ENCODE data around the gene LIPC.

LIPC gene

GRCh38 chr15:58569455-58569854 lies 137.7 kb downstream of the LIPC start:
- H2AFZ ChIP-seq (ENCODE audit: low read depth, low read length): no peak overlapping the region
- no peaks in the 10 kb centered on the region for H3K9me3 ChIP-seq (ENCODE audit: low read length)
- no peak overlapping the region for H3K4me3 ChIP-seq (ENCODE audit: low read length)
- H3K36me3 ChIP-seq (ENCODE audit: insufficient read depth, low read length): no peaks in the 10 kb centered on the region
- peaks cover 2% of the 10 kb centered on the region for H3K4me1 ChIP-seq (ENCODE audit: insufficient read depth, low read length)
- H3K27me3 ChIP-seq (ENCODE audit: insufficient read depth, low read length): no peaks in the 10 kb centered on the region

GRCh38 chr15:58571491-58571890 lies 139.7 kb downstream of the LIPC start:
- no peaks in the 10 kb centered on the region for H3K27me3 ChIP-seq (ENCODE audit: insufficient read depth, low read length)
- no peaks in the 10 kb centered on the region for H3K36me3 ChIP-seq (ENCODE audit: insufficient read depth, low read length)
- no peaks in the 10 kb centered on the region for H3K9me3 ChIP-seq (ENCODE audit: low read length)
- peaks cover 2% of the 10 kb centered on the region for H3K4me1 ChIP-seq (ENCODE audit: insufficient read depth, low read length)
- no peak overlapping the region for H3K4me3 ChIP-seq (ENCODE audit: low read length)
- H2AFZ ChIP-seq (ENCODE audit: low read depth, low read length): no peak overlapping the region

GRCh38 chr15:58572521-58572920 lies 140.7 kb downstream of the LIPC start:
- no peak overlapping the region for H2AFZ ChIP-seq (ENCODE audit: low read depth, low read length)
- no peak overlapping the region for H3K4me3 ChIP-seq (ENCODE audit: low read length)
- no peaks in the 10 kb centered on the region for H3K27me3 ChIP-seq (ENCODE audit: insufficient read depth, low read length)
- H3K36me3 ChIP-seq (ENCODE audit: insufficient read depth, low read length): no peaks in the 10 kb centered on the region
- H3K4me1 ChIP-seq (ENCODE audit: insufficient read depth, low read length): peaks cover 2% of the 10 kb centered on the region
- H3K9me3 ChIP-seq (ENCODE audit: low read length): no peaks in the 10 kb centered on the region

- no peaks in the 10 kb centered on the region for H3K9me3 ChIP-seq (ENCODE audit: low read length)
- H3K4me1 ChIP-seq (ENCODE audit: insufficient read depth, low read length): no peaks in the 10 kb centered on the region
- H2AFZ ChIP-seq (ENCODE audit: low read depth, low read length): no peak overlapping the region
- H3K27me3 ChIP-seq (ENCODE audit: insufficient read depth, low read length): no peaks in the 10 kb centered on the region
- no peak overlapping the region for H3K4me3 ChIP-seq (ENCODE audit: low read length)
- H3K36me3 ChIP-seq (ENCODE audit: insufficient read depth, low read length): no peaks in the 10 kb centered on the region
Measured at GRCh38 chr15:58573270-58573669, 141.5 kb downstream of the LIPC start.

GRCh38 chr15:58574631-58575030 lies 142.8 kb downstream of the LIPC start:
- Histone ChIP-seq H3K27me3 (ENCODE audit: insufficient read depth, low read length) (no peaks in the 10 kb centered on the region), H3K9me3 (ENCODE audit: low read length) (no peaks in the 10 kb centered on the region), H3K4me3 (ENCODE audit: low read length) (no peak overlapping the region), H3K4me1 (ENCODE audit: insufficient read depth, low read length) (no peaks in the 10 kb centered on the region), H2AFZ (ENCODE audit: low read depth, low read length) (no peak overlapping the region), H3K36me3 (ENCODE audit: insufficient read depth, low read length) (no peaks in the 10 kb centered on the region)

GRCh38 chr15:58575045-58575786 lies 143.4 kb downstream of the LIPC start:
- Histone ChIP-seq H3K4me3 (ENCODE audit: low read length) (no peak overlapping the region), H3K27me3 (ENCODE audit: insufficient read depth, low read length) (no peaks in the 10 kb centered on the region), H2AFZ (ENCODE audit: low read depth, low read length) (no peak overlapping the region), H3K4me1 (ENCODE audit: insufficient read depth, low read length) (no peaks in the 10 kb centered on the region), H3K9me3 (ENCODE audit: low read length) (no peaks in the 10 kb centered on the region), H3K36me3 (ENCODE audit: insufficient read depth, low read length) (no peaks in the 10 kb centered on the region)

- H3K9me3 ChIP-seq (ENCODE audit: low read length): no peaks in the 10 kb centered on the region
- no peaks in the 10 kb centered on the region for H3K27me3 ChIP-seq (ENCODE audit: insufficient read depth, low read length)
- no peaks in the 10 kb centered on the region for H3K36me3 ChIP-seq (ENCODE audit: insufficient read depth, low read length)
- H3K4me3 ChIP-seq (ENCODE audit: low read length): no peak overlapping the region
- no peaks in the 10 kb centered on the region for H3K4me1 ChIP-seq (ENCODE audit: insufficient read depth, low read length)
- no peak overlapping the region for H2AFZ ChIP-seq (ENCODE audit: low read depth, low read length)
Measured at GRCh38 chr15:58576657-58577056, 144.9 kb downstream of the LIPC start.

- no peaks in the 10 kb centered on the region for H3K36me3 ChIP-seq (ENCODE audit: insufficient read depth, low read length)
- no peak overlapping the region for H3K4me3 ChIP-seq (ENCODE audit: low read length)
- H3K4me1 ChIP-seq (ENCODE audit: insufficient read depth, low read length): no peaks in the 10 kb centered on the region
- H3K9me3 ChIP-seq (ENCODE audit: low read length): no peaks in the 10 kb centered on the region
- H2AFZ ChIP-seq (ENCODE audit: low read depth, low read length): no peak overlapping the region
- no peaks in the 10 kb centered on the region for H3K27me3 ChIP-seq (ENCODE audit: insufficient read depth, low read length)
Measured at GRCh38 chr15:58582160-58582559, 150.4 kb downstream of the LIPC start.

- Histone ChIP-seq H3K36me3 (ENCODE audit: insufficient read depth, low read length) (no peaks in the 10 kb centered on the region), H3K4me3 (ENCODE audit: low read length) (no peak overlapping the region), H3K9me3 (ENCODE audit: low read length) (no peaks in the 10 kb centered on the region), H3K4me1 (ENCODE audit: insufficient read depth, low read length) (no peaks in the 10 kb centered on the region), H3K27me3 (ENCODE audit: insufficient read depth, low read length) (no peaks in the 10 kb centered on the region), H2AFZ (ENCODE audit: low read depth, low read length) (no peak overlapping the region)
Measured at GRCh38 chr15:58583171-58583908, 151.5 kb downstream of the LIPC start.

- H3K36me3 ChIP-seq (ENCODE audit: insufficient read depth, low read length): no peaks in the 10 kb centered on the region
- H2AFZ ChIP-seq (ENCODE audit: low read depth, low read length): no peak overlapping the region
- no peaks in the 10 kb centered on the region for H3K9me3 ChIP-seq (ENCODE audit: low read length)
Measured at GRCh38 chr15:58584789-58585461, 153.1 kb downstream of the LIPC start.

GRCh38 chr15:58585693-58586443 lies 154.1 kb downstream of the LIPC start:
- no peak overlapping the region for H3K4me3 ChIP-seq (ENCODE audit: low read length)

More at GRCh38 chr15:58584789-58585461, 153.1 kb downstream of the LIPC start:
- no peaks in the 10 kb centered on the region for H3K4me1 ChIP-seq (ENCODE audit: insufficient read depth, low read length)
- no peaks in the 10 kb centered on the region for H3K27me3 ChIP-seq (ENCODE audit: insufficient read depth, low read length)
- H3K4me3 ChIP-seq (ENCODE audit: low read length): no peak overlapping the region

GRCh38 chr15:58587486-58587885 lies 155.7 kb downstream of the LIPC start:
- no peaks in the 10 kb centered on the region for H3K9me3 ChIP-seq (ENCODE audit: low read length)
- no peak overlapping the region for H3K4me3 ChIP-seq (ENCODE audit: low read length)
- no peaks in the 10 kb centered on the region for H3K4me1 ChIP-seq (ENCODE audit: insufficient read depth, low read length)
- no peak overlapping the region for H2AFZ ChIP-seq (ENCODE audit: low read depth, low read length)
- no peaks in the 10 kb centered on the region for H3K36me3 ChIP-seq (ENCODE audit: insufficient read depth, low read length)
- H3K27me3 ChIP-seq (ENCODE audit: insufficient read depth, low read length): no peaks in the 10 kb centered on the region

More at GRCh38 chr15:58585693-58586443, 154.1 kb downstream of the LIPC start:
- H3K9me3 ChIP-seq (ENCODE audit: low read length): no peaks in the 10 kb centered on the region
- no peaks in the 10 kb centered on the region for H3K4me1 ChIP-seq (ENCODE audit: insufficient read depth, low read length)
- H3K27me3 ChIP-seq (ENCODE audit: insufficient read depth, low read length): no peaks in the 10 kb centered on the region
- no peak overlapping the region for H2AFZ ChIP-seq (ENCODE audit: low read depth, low read length)
- no peaks in the 10 kb centered on the region for H3K36me3 ChIP-seq (ENCODE audit: insufficient read depth, low read length)

- H3K27me3 ChIP-seq (ENCODE audit: insufficient read depth, low read length): no peaks in the 10 kb centered on the region
Measured at GRCh38 chr15:58588096-58588495, 156.3 kb downstream of the LIPC start.

More at GRCh38 chr15:58588096-58588495, 156.3 kb downstream of the LIPC start:
- no peak overlapping the region for H3K4me3 ChIP-seq (ENCODE audit: low read length)
- no peaks in the 10 kb centered on the region for H3K9me3 ChIP-seq (ENCODE audit: low read length)
- H3K36me3 ChIP-seq (ENCODE audit: insufficient read depth, low read length): no peaks in the 10 kb centered on the region
- H3K4me1 ChIP-seq (ENCODE audit: insufficient read depth, low read length): no peaks in the 10 kb centered on the region
- H2AFZ ChIP-seq (ENCODE audit: low read depth, low read length): no peak overlapping the region

All from neuron (in vitro differentiated cells).